GM18867 (cell line): Measurements from ENCODE around the gene DHX15.

ENCODE experiments used
- ATAC-seq: cut with Tn5 transposase; IDR thresholded peaks from one replicate; pipeline ENCODE4 v1.9.1; 2021; ENCODE audit warnings: mild to moderate bottlenecking, moderate library complexity; ENCODE audit not compliant: unreplicated experiment

The DHX15 gene

GRCh38 chr4:24584211-24584850 lies at the start of gene DHX15:
TSS of gene DHX15 (minus strand) at chr4:24584554. CDS start at chr4:24584393, 161 bp downstream.
- peak; percentile 87 for ATAC-seq

GRCh38 chr4:24632011-24632410 lies 47.7 kb upstream of the DHX15 start:
- ATAC-seq, result no peak

GRCh38 chr4:24630937-24631336 lies 46.6 kb upstream of the DHX15 start:
- ATAC-seq, result no peak

- ATAC-seq, result no peak
Observed at GRCh38 chr4:24625091-24625490, 40.7 kb upstream of the DHX15 start.

- ATAC-seq, result no peak
Observed at GRCh38 chr4:24624381-24624780, 40.0 kb upstream of the DHX15 start.

GRCh38 chr4:24622146-24622834 lies 37.9 kb upstream of the DHX15 start:
- ATAC-seq, result no peak

GRCh38 chr4:24615977-24616376 lies 31.6 kb upstream of the DHX15 start:
- ATAC-seq, result no peak

GRCh38 chr4:24614881-24615280 lies 30.5 kb upstream of the DHX15 start:
- no peak for ATAC-seq

GRCh38 chr4:24613502-24613901 lies 29.1 kb upstream of the DHX15 start:
- ATAC-seq, result no peak

GRCh38 chr4:24611575-24611974 lies 27.2 kb upstream of the DHX15 start:
- ATAC-seq, result no peak

GRCh38 chr4:24607334-24607733 lies 23.0 kb upstream of the DHX15 start:
- no peak for ATAC-seq

- no peak for ATAC-seq
Observed at GRCh38 chr4:24605216-24605615, 20.9 kb upstream of the DHX15 start.

- no peak for ATAC-seq
Observed at GRCh38 chr4:24604558-24605214, 20.3 kb upstream of the DHX15 start.

- ATAC-seq, result no peak
Observed at GRCh38 chr4:24603343-24603742, 19.0 kb upstream of the DHX15 start.

GRCh38 chr4:24601121-24601520 lies 16.8 kb upstream of the DHX15 start:
- ATAC-seq, result no peak

- no peak for ATAC-seq
Observed at GRCh38 chr4:24599275-24599674, 14.9 kb upstream of the DHX15 start.

GRCh38 chr4:24598025-24598424 lies 13.7 kb upstream of the DHX15 start:
- ATAC-seq, result no peak

- no peak for ATAC-seq
Observed at GRCh38 chr4:24595659-24596058, 11.3 kb upstream of the DHX15 start.

- no peak for ATAC-seq
Observed at GRCh38 chr4:24594887-24595286, 10.5 kb upstream of the DHX15 start.

GRCh38 chr4:24589448-24589847 lies 5.1 kb upstream of the DHX15 start:
- ATAC-seq, result peak; percentile 46

GRCh38 chr4:24588216-24588954 lies 4.0 kb upstream of the DHX15 start:
- no peak for ATAC-seq
